IPS-20b (cell line): ENCODE data around the gene PSMG2.
"Not testable (repeated sequence)": the region's sequence is repeated elsewhere in the genome, so short reads cannot be mapped to it uniquely, and the experiment has no call there.

Experiments
- H3K27ac ChIP-seq: one replicate; pipeline ENCODE4 v1.5.1; 2013; ENCODE audit warnings: low read length
- H3K27me3 ChIP-seq: 2 replicates; pipeline ENCODE4 v1.6.1; 2013; ENCODE audit warnings: mild to moderate bottlenecking, low read length, inconsistent platforms; ENCODE audit not compliant: insufficient read depth
- H3K36me3 ChIP-seq: 2 replicates; pipeline ENCODE4 v1.6.1; 2013; ENCODE audit warnings: low read depth, mild to moderate bottlenecking, inconsistent platforms, low read length, moderate library complexity; ENCODE audit not compliant: insufficient read depth
- H3K4me1 ChIP-seq: 2 replicates; pipeline ENCODE4 v1.6.1; 2013; ENCODE audit warnings: mild to moderate bottlenecking, control low read depth, inconsistent platforms, low read length, moderate library complexity; ENCODE audit not compliant: insufficient read depth
- H3K4me3 ChIP-seq: 2 replicates; pipeline ENCODE4 v1.5.1; 2013; ENCODE audit warnings: mild to moderate bottlenecking, low read length, inconsistent platforms
- H3K9ac ChIP-seq: 2 replicates; pipeline ENCODE4 v1.6.1; 2013; ENCODE audit warnings: low read depth, mild to moderate bottlenecking, inconsistent platforms, low read length, moderate library complexity
- H3K9me3 ChIP-seq: 2 replicates; pipeline ENCODE4 v1.6.1; 2013; ENCODE audit warnings: mild to moderate bottlenecking, low read depth, low read length, inconsistent platforms; ENCODE audit not compliant: insufficient read depth

Gene PSMG2

GRCh38 chr18:12750715-12751502, 48.1 kb downstream of the PSMG2 start:
- Histone ChIP-seq H3K36me3 (no peaks in the 10 kb centered on the region), H3K9me3 (no peaks in the 10 kb centered on the region), H3K27me3 (no peaks in the 10 kb centered on the region), H3K9ac (no peak overlapping the region), H3K27ac (no peak overlapping the region), H3K4me3 (no peak overlapping the region), H3K4me1 (no peaks in the 10 kb centered on the region)

- Histone ChIP-seq H3K9ac (no peak overlapping the region), H3K9me3 (no peaks in the 10 kb centered on the region), H3K4me3 (no peak overlapping the region), H3K27me3 (no peaks in the 10 kb centered on the region), H3K4me1 (no peaks in the 10 kb centered on the region), H3K36me3 (no peaks in the 10 kb centered on the region), H3K27ac (no peak overlapping the region)
Measured at GRCh38 chr18:12751503-12751884, 48.7 kb downstream of the PSMG2 start.

GRCh38 chr18:12751891-12752290, 49.0 kb downstream of the PSMG2 start:
- H3K9me3 ChIP-seq: no peaks in the 10 kb centered on the region
- H3K9ac ChIP-seq: no peak overlapping the region
- H3K4me1 ChIP-seq: no peaks in the 10 kb centered on the region
- no peak overlapping the region for H3K27ac ChIP-seq
- no peaks in the 10 kb centered on the region for H3K27me3 ChIP-seq
- H3K36me3 ChIP-seq: no peaks in the 10 kb centered on the region
- no peak overlapping the region for H3K4me3 ChIP-seq

GRCh38 chr18:12754511-12754910, 51.7 kb downstream of the PSMG2 start:
- Histone ChIP-seq H3K36me3 (no peaks in the 10 kb centered on the region), H3K27ac (no peak overlapping the region), H3K4me1 (no peaks in the 10 kb centered on the region), H3K9ac (no peak overlapping the region), H3K27me3 (no peaks in the 10 kb centered on the region), H3K9me3 (no peaks in the 10 kb centered on the region), H3K4me3 (no peak overlapping the region)

- H3K4me1 ChIP-seq, H3K9ac ChIP-seq, H3K36me3 ChIP-seq, H3K4me3 ChIP-seq, H3K9me3 ChIP-seq, H3K27me3 ChIP-seq, H3K27ac ChIP-seq: not testable (repeated sequence)
Measured at GRCh38 chr18:12755606-12756005, 52.8 kb downstream of the PSMG2 start.

GRCh38 chr18:12756619-12757239, 53.9 kb downstream of the PSMG2 start:
- not testable (repeated sequence) for H3K27me3 ChIP-seq, H3K9ac ChIP-seq, H3K36me3 ChIP-seq, H3K9me3 ChIP-seq, H3K4me3 ChIP-seq, H3K27ac ChIP-seq, H3K4me1 ChIP-seq

GRCh38 chr18:12758566-12758965, 55.7 kb downstream of the PSMG2 start:
- not testable (repeated sequence) for H3K4me1 ChIP-seq, H3K9ac ChIP-seq, H3K4me3 ChIP-seq, H3K27me3 ChIP-seq, H3K36me3 ChIP-seq, H3K27ac ChIP-seq, H3K9me3 ChIP-seq

- Histone ChIP-seq H3K27me3 (no peaks in the 10 kb centered on the region), H3K9ac (no peak overlapping the region), H3K27ac (no peak overlapping the region), H3K4me3 (no peak overlapping the region), H3K36me3 (no peaks in the 10 kb centered on the region), H3K4me1 (peaks cover 4% of the 10 kb centered on the region; the same call in 1 of the 2 replicates), H3K9me3 (no peaks in the 10 kb centered on the region)
Measured at GRCh38 chr18:12765126-12765525, 62.3 kb downstream of the PSMG2 start.

- no peaks in the 10 kb centered on the region for H3K9me3 ChIP-seq
- H3K9ac ChIP-seq: no peak overlapping the region
- H3K27ac ChIP-seq: no peak overlapping the region
- H3K27me3 ChIP-seq: no peaks in the 10 kb centered on the region
- H3K4me3 ChIP-seq: no peak overlapping the region
- H3K36me3 ChIP-seq: no peaks in the 10 kb centered on the region
- peaks cover 4% of the 10 kb centered on the region; the same call in 1 of the 2 replicates for H3K4me1 ChIP-seq
Measured at GRCh38 chr18:12765586-12765985, 62.7 kb downstream of the PSMG2 start.

GRCh38 chr18:12766986-12767433, 64.2 kb downstream of the PSMG2 start:
- no peak overlapping the region for H3K4me3 ChIP-seq
- no peak overlapping the region for H3K9ac ChIP-seq
- H3K36me3 ChIP-seq: no peaks in the 10 kb centered on the region

GRCh38 chr18:12767580-12768155, 64.8 kb downstream of the PSMG2 start:
- Histone ChIP-seq H3K4me3 (no peak overlapping the region), H3K4me1 (peaks cover 4% of the 10 kb centered on the region; the same call in 1 of the 2 replicates), H3K36me3 (no peaks in the 10 kb centered on the region), H3K27me3 (no peaks in the 10 kb centered on the region), H3K9ac (no peak overlapping the region), H3K27ac (no peak overlapping the region), H3K9me3 (no peaks in the 10 kb centered on the region)

More at GRCh38 chr18:12766986-12767433, 64.2 kb downstream of the PSMG2 start:
- no peaks in the 10 kb centered on the region for H3K9me3 ChIP-seq
- peaks cover 4% of the 10 kb centered on the region; the same call in 1 of the 2 replicates for H3K4me1 ChIP-seq
- no peak overlapping the region for H3K27ac ChIP-seq
- no peaks in the 10 kb centered on the region for H3K27me3 ChIP-seq

GRCh38 chr18:12768625-12769024, 65.8 kb downstream of the PSMG2 start:
- H3K27ac ChIP-seq: no peak overlapping the region
- peaks cover 4% of the 10 kb centered on the region; the same call in 1 of the 2 replicates for H3K4me1 ChIP-seq
- no peak overlapping the region for H3K9ac ChIP-seq
- H3K4me3 ChIP-seq: no peak overlapping the region
- no peaks in the 10 kb centered on the region for H3K27me3 ChIP-seq
- no peaks in the 10 kb centered on the region for H3K36me3 ChIP-seq
- H3K9me3 ChIP-seq: no peaks in the 10 kb centered on the region
